ENCODE measurements around the gene ZDHHC11B.
"Not testable (repeated sequence)": the region's sequence is repeated elsewhere in the genome, so short reads cannot be mapped to it uniquely, and the experiment has no call there.

Gene ZDHHC11B

DNA sequence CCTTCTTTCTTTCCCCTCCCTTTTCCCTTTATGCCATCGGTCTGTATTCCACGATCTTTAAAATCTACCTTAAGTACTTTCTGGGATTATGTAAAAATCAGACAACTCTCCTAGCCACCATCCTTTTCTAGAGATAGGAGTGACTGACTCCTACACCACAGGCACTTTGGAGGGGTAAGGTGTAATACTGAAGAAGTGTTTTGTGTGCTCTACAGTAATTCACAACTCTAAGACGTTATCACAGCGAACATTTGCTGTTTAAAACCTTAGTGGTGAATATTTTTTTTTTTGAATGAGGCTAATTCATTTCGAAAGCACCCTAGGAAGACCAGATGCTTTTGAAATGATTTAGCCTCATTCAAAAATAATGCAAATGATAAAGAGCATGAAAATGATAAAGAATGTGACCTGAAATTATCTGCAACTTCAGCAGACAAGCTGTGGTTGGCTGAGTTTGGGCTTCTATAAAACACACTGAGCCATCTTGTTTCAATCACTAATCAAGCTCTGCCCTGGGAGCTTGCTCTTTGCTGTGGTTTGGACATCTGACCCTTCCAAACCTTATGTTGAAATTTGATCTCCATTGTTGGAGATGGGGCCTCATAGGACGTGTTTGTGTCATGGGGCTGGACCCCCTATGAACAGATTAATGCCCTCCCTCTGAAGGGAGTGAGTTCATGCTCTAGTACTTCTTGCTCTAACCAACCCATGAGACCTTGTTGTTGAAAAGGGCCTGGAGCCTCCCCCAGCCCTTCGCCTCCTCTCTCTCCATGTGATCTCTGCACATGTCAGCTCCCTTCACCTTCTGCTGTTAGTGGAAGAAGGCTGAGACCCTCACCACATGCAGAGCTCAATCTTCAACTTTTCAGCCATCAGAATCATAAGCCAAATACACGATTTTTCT is 70.1 kb downstream of the ZDHHC11B start:
- peak; percentile 17 to 32 for ATAC-seq

DNA sequence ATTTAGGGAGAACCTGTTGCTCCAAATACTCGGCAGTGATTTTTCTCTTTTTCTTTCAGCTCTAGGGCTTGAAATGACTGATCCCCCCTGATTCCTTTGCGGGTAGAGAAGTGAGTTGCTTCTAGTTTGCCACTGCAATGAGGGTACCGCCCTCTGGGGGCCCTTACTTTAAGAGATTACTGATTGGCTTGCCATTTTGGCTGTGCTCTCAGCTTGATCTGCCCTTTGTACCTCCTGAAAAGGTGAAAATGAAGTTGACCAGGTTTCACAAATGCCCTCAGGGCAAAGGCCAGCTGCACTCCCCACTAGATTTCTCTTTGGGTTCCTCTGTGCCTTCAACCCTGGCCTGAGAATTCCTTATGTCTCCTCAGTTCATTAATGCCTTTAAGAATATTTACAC is 70.8 kb downstream of the ZDHHC11B start:
- ATAC-seq: not testable (repeated sequence)

- ATAC-seq: not testable (repeated sequence)
Measured at GRCh38 chr5:708848-709517, 75.5 kb downstream of the ZDHHC11B start.

GRCh38 chr5:708374-708773 is 76.2 kb downstream of the ZDHHC11B start:
- ATAC-seq: not testable (repeated sequence)

GRCh38 chr5:706127-706526 is 78.4 kb downstream of the ZDHHC11B start:
- ATAC-seq: not testable (repeated sequence)

GRCh38 chr5:696753-697702 is 87.5 kb downstream of the ZDHHC11B start:
- not testable (repeated sequence) for ATAC-seq

DNA sequence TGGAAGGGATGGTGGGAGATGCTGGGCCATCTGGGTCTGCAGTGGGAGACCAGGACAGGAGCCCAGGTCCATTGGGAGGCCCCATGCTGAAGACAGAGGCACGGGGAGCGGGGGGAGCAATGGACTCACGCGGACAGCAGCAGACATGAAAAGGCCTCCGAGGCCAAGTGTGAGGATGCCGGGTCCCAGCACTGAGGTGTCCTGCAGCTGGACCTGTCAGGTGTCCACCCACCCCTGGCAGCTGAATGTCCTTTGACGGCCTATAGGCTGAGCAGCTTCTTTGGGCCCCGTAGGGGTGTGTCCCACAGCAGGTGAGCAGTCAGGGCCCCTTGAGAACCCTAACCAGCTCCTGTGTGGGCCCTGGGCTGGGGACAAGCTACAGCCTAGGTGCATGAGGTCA is 88.3 kb downstream of the ZDHHC11B start:
- not testable (repeated sequence) for ATAC-seq

GRCh38 chr5:695475-695874 is 89.1 kb downstream of the ZDHHC11B start:
- ATAC-seq: not testable (repeated sequence)

DNA sequence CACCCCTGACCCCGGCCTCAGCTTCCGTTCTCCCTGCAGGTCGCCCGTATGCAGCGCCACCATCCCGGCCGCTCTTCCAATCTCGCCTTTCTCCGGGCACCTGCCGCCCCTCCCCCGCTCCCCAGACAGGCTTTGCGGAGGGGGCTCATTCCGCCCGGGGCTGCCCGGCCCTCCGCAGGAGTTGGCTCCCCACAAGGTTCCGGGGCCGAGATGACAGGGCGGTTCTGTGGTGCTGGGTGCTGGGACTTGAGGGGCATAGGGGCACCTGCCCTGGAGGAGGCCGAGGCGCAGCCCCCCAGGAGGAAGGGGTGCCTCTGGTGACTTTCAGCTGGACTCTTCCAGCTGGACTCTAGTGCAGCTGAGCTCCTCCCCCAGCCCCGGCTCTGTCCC is 90.5 kb downstream of the ZDHHC11B start:
- ATAC-seq: not testable (repeated sequence)

DNA sequence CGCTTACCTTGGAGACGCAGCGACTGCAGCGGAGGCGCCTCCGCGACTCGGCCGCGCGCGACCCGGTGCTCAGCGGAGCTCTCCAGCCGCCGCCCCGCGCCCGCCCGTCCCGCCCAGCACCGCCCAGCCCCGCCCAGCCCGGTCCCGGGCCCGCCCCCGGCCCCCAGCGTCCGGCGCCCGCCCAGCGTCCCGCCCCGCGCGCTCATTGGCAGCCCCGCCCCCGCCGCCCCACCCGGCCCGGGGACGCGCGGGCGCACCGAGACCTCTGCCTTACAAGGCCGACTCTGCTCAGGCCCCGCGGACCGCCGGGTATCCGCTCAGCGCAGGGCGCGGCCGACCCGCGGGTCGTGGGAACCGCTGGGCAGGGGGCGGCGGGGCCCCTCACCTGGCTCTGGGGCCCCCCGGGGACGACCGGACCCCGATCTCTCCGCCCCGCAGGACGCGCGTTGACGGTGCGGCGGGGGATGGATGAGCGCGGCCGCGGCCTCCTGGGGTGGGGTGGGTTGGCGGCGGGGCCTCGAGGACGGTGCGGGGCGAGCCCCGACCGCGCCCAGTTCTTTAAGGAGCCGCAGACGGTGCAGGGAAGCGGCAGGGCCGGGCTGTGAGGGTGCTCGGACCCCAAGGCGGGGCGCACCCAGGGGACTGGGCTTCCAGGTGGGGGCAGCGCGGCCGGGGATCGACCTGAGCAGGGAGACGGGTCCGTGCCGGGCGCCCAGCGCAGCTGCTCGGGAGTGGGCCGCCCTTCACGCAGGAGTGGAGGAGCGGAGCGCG is 91.1 kb downstream of the ZDHHC11B start, which contains the start of gene TPPP:
TPPP (minus strand) TSS at position 82 of the 771 bp plus-strand sequence. CDS start 15,292 bp downstream, outside the sequence.
- ATAC-seq: peak; percentile 89 to 90

- ATAC-seq: not testable (repeated sequence)
Measured at GRCh38 chr5:692529-693041, 91.9 kb downstream of the ZDHHC11B start.

DNA sequence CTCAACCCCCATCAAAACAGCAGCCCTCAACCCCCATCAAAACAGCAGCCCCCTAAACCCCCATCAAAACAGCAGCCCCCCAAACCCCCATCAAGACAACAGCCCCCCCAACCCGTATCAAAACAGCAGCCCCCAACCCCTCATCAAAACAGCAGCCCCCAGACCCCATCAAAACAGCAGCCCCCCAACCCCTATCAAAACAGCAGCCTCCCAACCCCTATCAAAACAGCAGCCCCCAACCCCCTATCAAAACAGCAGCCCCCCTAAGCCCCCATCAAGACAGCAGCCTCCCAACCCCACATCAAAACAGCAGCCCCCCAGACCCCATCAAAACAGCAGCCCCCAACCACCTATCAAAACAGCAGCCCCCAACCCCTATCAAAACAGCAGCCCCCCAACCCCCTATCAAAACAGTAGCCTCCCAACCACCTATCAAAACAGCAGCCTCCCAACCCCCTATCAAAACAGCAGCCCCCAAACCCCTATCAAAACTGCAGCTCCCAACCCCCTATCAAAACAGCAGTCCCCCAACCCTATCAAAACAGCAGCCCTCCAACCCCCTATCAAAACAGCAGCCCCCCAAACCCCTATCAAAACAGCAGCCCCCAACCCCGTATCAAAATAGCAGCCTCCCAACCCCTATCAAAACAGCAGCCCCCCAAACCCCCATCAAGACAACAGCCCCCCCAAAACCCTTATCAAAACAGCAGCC is 92.6 kb downstream of the ZDHHC11B start:
- no peak for ATAC-seq

- ATAC-seq: not testable (repeated sequence)
Measured at GRCh38 chr5:691049-691448, 93.5 kb downstream of the ZDHHC11B start.

- not testable (repeated sequence) for ATAC-seq
Measured at GRCh38 chr5:690293-690692, 94.2 kb downstream of the ZDHHC11B start.

- not testable (repeated sequence) for ATAC-seq
Measured at GRCh38 chr5:688348-689010, 96.0 kb downstream of the ZDHHC11B start.

GRCh38 chr5:686936-687335 is 97.6 kb downstream of the ZDHHC11B start:
- ATAC-seq: not testable (repeated sequence)

DNA sequence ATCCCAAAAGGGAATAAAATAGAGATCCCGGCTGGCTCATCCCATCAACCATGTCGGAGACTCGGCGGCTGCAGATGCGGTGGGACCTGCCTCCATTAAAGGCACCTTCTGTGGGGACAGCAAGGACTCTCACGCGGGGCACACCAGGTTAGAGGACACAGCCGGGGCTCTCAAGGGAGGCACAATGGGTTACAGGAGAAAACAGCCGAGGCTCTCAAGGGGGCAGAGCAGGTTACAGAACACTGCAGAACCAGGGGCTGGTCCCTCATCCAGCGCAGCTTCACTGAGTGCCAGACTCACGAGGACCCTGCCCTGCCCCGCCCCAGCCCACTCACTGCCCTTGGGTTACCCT is 98.4 kb downstream of the ZDHHC11B start:
- not testable (repeated sequence) for ATAC-seq

GRCh38 chr5:685262-686171 is 99.0 kb downstream of the ZDHHC11B start:
- no peak for ATAC-seq

DNA sequence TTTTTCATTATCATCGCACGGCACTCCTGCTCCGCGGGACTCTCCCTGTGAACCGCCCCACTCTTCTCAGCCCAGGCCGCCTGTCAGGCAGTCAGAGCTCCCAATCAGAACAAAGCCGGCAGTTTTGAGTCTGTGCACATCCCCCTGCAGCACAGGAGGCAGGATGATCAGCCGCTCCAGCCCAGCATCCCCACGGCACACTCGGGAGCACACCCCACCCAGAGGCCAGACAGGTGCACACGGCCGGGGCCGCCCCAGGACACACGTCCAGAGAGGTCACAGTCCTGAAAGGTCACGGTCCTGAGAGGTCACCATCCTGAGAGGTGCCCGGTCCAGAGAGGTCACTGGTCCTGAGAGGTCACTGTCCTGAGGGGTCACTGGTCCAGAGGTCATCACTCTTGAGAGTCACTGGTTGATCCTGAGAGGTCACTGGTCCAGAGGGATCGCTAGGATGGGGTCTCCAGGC is 99.7 kb downstream of the ZDHHC11B start:
- ATAC-seq: no peak
